Psoas muscle (tissue), 8 donors: ENCODE results near the gene WNT9B. TPM values are rescaled to one million over a fixed set of nuclear protein-coding genes. Genes with fewer than 3 reads are reported as not detected.

Source experiments
- ATAC-seq, 4 donors: fragments of 200-7000 bp; cut with Tn5 transposase; one replicate each; pipeline ENCODE4 v1.9.1; 2020; ENCODE audit warnings: moderate library complexity in 3 of 4, mild to moderate bottlenecking in 2 of 4
- DNase-seq, 2 donors: peaks; one replicate each; pipeline ENCODE4 v3.0.0-alpha.2; 2020
- H3K27ac ChIP-seq: fragments of 200-600 bp; one replicate; pipeline ENCODE4 v1.8.0; 2022
- H3K27me3 ChIP-seq, 3 donors: fragments of 200-600 bp in 1 of 3; one replicate each; pipeline versions ENCODE4 v1.6.1 to v1.8.0; 2013 to 2022; ENCODE audit warnings: low read length in 2 of 3, mild to moderate bottlenecking in 2 of 3, moderate library complexity in 1 of 3; ENCODE audit not compliant: insufficient read depth in 3 of 3
- H3K36me3 ChIP-seq, 2 donors: fragments of 200-600 bp in 1 of 2; one replicate each; pipeline versions ENCODE4 v1.6.1 to v1.8.0; 2013 to 2022; ENCODE audit warnings: low read depth in 1 of 2, mild to moderate bottlenecking in 1 of 2, moderate library complexity in 1 of 2; ENCODE audit not compliant: insufficient read depth in 1 of 2
- H3K4me1 ChIP-seq: fragments of 200-600 bp; one replicate; pipeline ENCODE4 v1.8.0; 2022
- H3K4me3 ChIP-seq: fragments of 200-600 bp; one replicate; pipeline ENCODE4 v1.8.0; 2022; ENCODE audit warnings: mild to moderate bottlenecking
- H3K9me3 ChIP-seq: fragments of 200-600 bp; one replicate; pipeline ENCODE4 v1.8.0; 2022
- CTCF ChIP-seq: fragments of 200-600 bp; IDR thresholded peaks from one replicate; pipeline ENCODE4 v1.8.0; 2022; ENCODE audit warnings: antibody characterized with exemption
- WGBS, 3 donors: extraction: QIAGEN DNeasy Blood & Tissue Kit; methylation state at CpG; one replicate each; pipeline versions ENCODE4 v1.1.6 to v1.1.7; 2013; 5-methylcytosine and 5-hydroxymethylcytosine counted together
- intact Hi-C, 2 donors: fragments of 100-400 bp; cut with DNase I; formaldehyde crosslinking; loops; one replicate each; pipeline versions ENCODE4 v1.11.0 to v1.14.2; 2022
- polyA plus RNA-seq, 3 donors: library from polyadenylated mRNA; stranded (reverse); fragments of 200-250 nt; gene quantifications; one replicate each; pipeline ENCODE4 v1.2.3, GENCODE V29; 2013
- total RNA-seq, 4 donors: library from RNA; stranded (reverse); fragmentation: NEBNext Ultra II Directional in 2 of 4; extraction: Animal tissue kit (Norgen Biotek cat#: 25700) in 2 of 4; gene quantifications; one replicate each; pipeline versions ENCODE4 v1.2.1 to v1.2.4, GENCODE V29; 2021 to 2023
- donor health status: healthy with polysubstance abuse.
- donor health status: DM: no; HTN: no; CAD: no; lungs with moderate emphysema.
- donor health status: Bipolar disorder and iron deficiency.
- donor health status: healthy.
- donor health status: DM: yes; HTN: yes; CAD: no.
- donor health status: DM: no; HTN: no; CAD: no.
- donor health status: DM: no; HTN: no; CAD: no.
- donor health status: DM: yes; HTN: yes; CAD: no.

Gene WNT9B
- total and polyA plus RNA-seq, 7 donors: 0.05 to 0.32 (median 0.13) TPM; not detected in 3

- Histone ChIP-seq H3K4me1 (no peaks in the 10 kb centered on the region), H3K4me3 (no peak overlapping the region), H3K27ac (no peak overlapping the region), H3K27me3 (peaks cover 0 to 20% (median 5%) of the 10 kb centered on the region in 3 donors), H3K9me3 (no peaks in the 10 kb centered on the region), H3K36me3 (no peaks in the 10 kb centered on the region)
- no peak for TF ChIP-seq CTCF
- DNase-seq (no peak), ATAC-seq (no peak)
- WGBS, 3 donors: 64 to 72% (median 65%) methylated on average over 8 of the region's 8 CpGs
- intact Hi-C loops: no loop called here
These were observed 42.2 kb upstream of the WNT9B start for GRCh38 chr17:46809110-46809571.

GRCh38 chr17:46810837-46811236, 40.5 kb upstream of the WNT9B start:
- WGBS, 3 donors: 81 to 83% (median 82%) methylated on average over 10 of the region's 10 CpGs
- Histone ChIP-seq H3K27ac (no peak overlapping the region), H3K4me3 (no peak overlapping the region), H3K36me3 (no peaks in the 10 kb centered on the region), H3K27me3 (peaks cover 0 to 37% (median 9%) of the 10 kb centered on the region in 3 donors), H3K9me3 (no peaks in the 10 kb centered on the region), H3K4me1 (no peaks in the 10 kb centered on the region)
- no peak for TF ChIP-seq CTCF
- no peak for ATAC-seq
- intact Hi-C loops: no loop called here
- no peak for DNase-seq

- H3K4me1 ChIP-seq: no peaks in the 10 kb centered on the region
- ATAC-seq: no peak
- no peaks in the 10 kb centered on the region for H3K36me3 ChIP-seq
- H3K27ac ChIP-seq: no peak overlapping the region
- H3K4me3 ChIP-seq: no peak overlapping the region
- no peaks in the 10 kb centered on the region for H3K9me3 ChIP-seq
- H3K27me3 ChIP-seq: peaks cover 0 to 49% (median 18%) of the 10 kb centered on the region in 3 donors
- 33 to 45% (median 38%) methylated on average over 11 of the region's 11 CpGs for WGBS, 3 donors
- no peak for DNase-seq
- no peak for TF ChIP-seq CTCF
- intact Hi-C loops: no loop called here
These were observed 39.3 kb upstream of the WNT9B start for GRCh38 chr17:46811978-46812583.

- TF ChIP-seq CTCF: no peak
- ATAC-seq: no peak
- intact Hi-C loops: no loop called here
- H3K27ac ChIP-seq: no peak overlapping the region
- H3K9me3 ChIP-seq: no peaks in the 10 kb centered on the region
- WGBS, 3 donors: 63 to 66% (median 63%) methylated on average over 6 of the region's 6 CpGs
- H3K36me3 ChIP-seq: no peaks in the 10 kb centered on the region
- no peak for DNase-seq
- H3K4me3 ChIP-seq: no peak overlapping the region
- H3K27me3 ChIP-seq: peaks cover 0 to 56% (median 25%) of the 10 kb centered on the region in 3 donors
- H3K4me1 ChIP-seq: no peaks in the 10 kb centered on the region
These were observed 38.6 kb upstream of the WNT9B start for GRCh38 chr17:46812624-46813318.
